ENCODE results near the gene ARVCF.

Gene ARVCF

GRCh38 chr22:19959043-19959586, 57.5 kb downstream of the ARVCF start:
- Histone ChIP-seq H3K27me3 (ENCODE audit: insufficient read depth, low read length) (no peaks in the 10 kb centered on the region), H3K36me3 (ENCODE audit: insufficient read depth, low read length) (peaks cover 11% of the 10 kb centered on the region), H3F3A (ENCODE audit: insufficient read depth, low read length) (no peaks in the 10 kb centered on the region), H3K79me2 (ENCODE audit: insufficient read depth, low read length) (no peaks in the 10 kb centered on the region), H3K9ac (ENCODE audit: low read length) (no peak overlapping the region), H3K9me2 (ENCODE audit: low read depth, low read length) (no peaks in the 10 kb centered on the region), H2AFZ (ENCODE audit: low read length) (no peak overlapping the region), H3K9me3 (ENCODE audit: low read length) (no peaks in the 10 kb centered on the region), H4K20me1 (ENCODE audit: insufficient read depth, low read length) (no peaks in the 10 kb centered on the region), H3K27ac (ENCODE audit: low read depth, low read length, poor library complexity, severe bottlenecking) (no peak overlapping the region), H3K4me3 (ENCODE audit: low read depth, low read length, poor library complexity, severe bottlenecking) (peak overlapping the region; percentile 39), H3K4me1 (ENCODE audit: insufficient read depth, low read length, severe bottlenecking) (peaks cover 13% of the 10 kb centered on the region), H3K4me2 (ENCODE audit: low read length) (peak overlapping the region; percentile 59)
- TF ChIP-seq CTCF (IDR thresholded peaks at IDR 0.05; ENCODE audit: low read length): no peak
- TF ChIP-seq EZH2 (IDR thresholded peaks at IDR 0.05; ENCODE audit: borderline replicate concordance, low read length): no peak

GRCh38 chr22:19958083-19959042, 58.3 kb downstream of the ARVCF start:
- H3K36me3 ChIP-seq (ENCODE audit: insufficient read depth, low read length): peaks cover 5% of the 10 kb centered on the region; the same call in 1 of the 2 replicates
- no peaks in the 10 kb centered on the region for H3K27me3 ChIP-seq (ENCODE audit: insufficient read depth, low read length)
- H3K4me3 ChIP-seq (ENCODE audit: low read depth, low read length, poor library complexity, severe bottlenecking): peak overlapping the region; percentile 39
- H3K9me2 ChIP-seq (ENCODE audit: low read depth, low read length): no peaks in the 10 kb centered on the region
- H3K9me3 ChIP-seq (ENCODE audit: low read length): no peaks in the 10 kb centered on the region
- H3F3A ChIP-seq (ENCODE audit: insufficient read depth, low read length): no peaks in the 10 kb centered on the region
- TF ChIP-seq CTCF (IDR thresholded peaks at IDR 0.05; ENCODE audit: low read length) (no peak), EZH2 (IDR thresholded peaks at IDR 0.05; ENCODE audit: borderline replicate concordance, low read length) (no peak)
- H2AFZ ChIP-seq (ENCODE audit: low read length): no peak overlapping the region
- H3K4me1 ChIP-seq (ENCODE audit: insufficient read depth, low read length, severe bottlenecking): peaks cover 13% of the 10 kb centered on the region
- peak overlapping the region; percentile 59; the same call in 1 of the 2 replicates for H3K4me2 ChIP-seq (ENCODE audit: low read length)
- no peak overlapping the region for H3K9ac ChIP-seq (ENCODE audit: low read length)
- H4K20me1 ChIP-seq (ENCODE audit: insufficient read depth, low read length): no peaks in the 10 kb centered on the region
- H3K27ac ChIP-seq (ENCODE audit: low read depth, low read length, poor library complexity, severe bottlenecking): no peak overlapping the region
- no peaks in the 10 kb centered on the region for H3K79me2 ChIP-seq (ENCODE audit: insufficient read depth, low read length)

- Histone ChIP-seq H2AFZ (ENCODE audit: low read length) (no peak overlapping the region), H3K9me3 (ENCODE audit: low read length) (no peaks in the 10 kb centered on the region), H3K27me3 (ENCODE audit: insufficient read depth, low read length) (no peaks in the 10 kb centered on the region), H4K20me1 (ENCODE audit: insufficient read depth, low read length) (no peaks in the 10 kb centered on the region), H3K4me2 (ENCODE audit: low read length) (no peak overlapping the region), H3K9me2 (ENCODE audit: low read depth, low read length) (no peaks in the 10 kb centered on the region), H3K27ac (ENCODE audit: low read depth, low read length, poor library complexity, severe bottlenecking) (no peak overlapping the region), H3K4me1 (ENCODE audit: insufficient read depth, low read length, severe bottlenecking) (peaks cover 7% of the 10 kb centered on the region), H3K9ac (ENCODE audit: low read length) (no peak overlapping the region), H3K4me3 (ENCODE audit: low read depth, low read length, poor library complexity, severe bottlenecking) (no peak overlapping the region), H3F3A (ENCODE audit: insufficient read depth, low read length) (no peaks in the 10 kb centered on the region), H3K79me2 (ENCODE audit: insufficient read depth, low read length) (no peaks in the 10 kb centered on the region), H3K36me3 (ENCODE audit: insufficient read depth, low read length) (peaks cover 5% of the 10 kb centered on the region; the same call in 1 of the 2 replicates)
- no peak for TF ChIP-seq EZH2 (IDR thresholded peaks at IDR 0.05; ENCODE audit: borderline replicate concordance, low read length)
- TF ChIP-seq CTCF (IDR thresholded peaks at IDR 0.05; ENCODE audit: low read length): peak; percentile 33; the same call in 1 of the 2 replicates
These were observed 59.2 kb downstream of the ARVCF start for GRCh38 chr22:19957445-19957844.

All from OCI-LY1 (cell line).